GM21717 (cell line): ENCODE results near the gene ST3GAL2.

Experiments used
- ATAC-seq: cut with Tn5 transposase; IDR thresholded peaks from one replicate; pipeline ENCODE4 v1.9.1; 2021; ENCODE audit warnings: mild to moderate bottlenecking, moderate library complexity; ENCODE audit not compliant: unreplicated experiment

ST3GAL2 gene

GRCh38 chr16:70438969-70439862 is at the start of gene ST3GAL2:
ST3GAL2 (minus strand) TSS chr16:70439100; CDS start chr16:70398530, 40,570 bp downstream.
- ATAC-seq = peak; percentile 79

- no peak for ATAC-seq
Measured at GRCh38 chr16:70484867-70485266, 46.0 kb upstream of the ST3GAL2 start.

GRCh38 chr16:70483426-70483825 is 44.5 kb upstream of the ST3GAL2 start:
- no peak for ATAC-seq

GRCh38 chr16:70482624-70483023 is 43.7 kb upstream of the ST3GAL2 start:
- ATAC-seq = no peak

GRCh38 chr16:70481929-70482536 is 43.1 kb upstream of the ST3GAL2 start:
- no peak for ATAC-seq

- no peak for ATAC-seq
Measured at GRCh38 chr16:70480127-70481105, 41.5 kb upstream of the ST3GAL2 start.

GRCh38 chr16:70478912-70479341 is 40.0 kb upstream of the ST3GAL2 start:
- ATAC-seq = no peak

GRCh38 chr16:70478169-70478568 is 39.3 kb upstream of the ST3GAL2 start:
- ATAC-seq = no peak

- ATAC-seq = peak; percentile 77
Measured at GRCh38 chr16:70476272-70477020, 37.5 kb upstream of the ST3GAL2 start.

- no peak for ATAC-seq
Measured at GRCh38 chr16:70475054-70475871, 36.4 kb upstream of the ST3GAL2 start.

- no peak for ATAC-seq
Measured at GRCh38 chr16:70474320-70475053, 35.6 kb upstream of the ST3GAL2 start.

GRCh38 chr16:70473446-70474319 is 34.8 kb upstream of the ST3GAL2 start:
- ATAC-seq = no peak

GRCh38 chr16:70472786-70473433 is 34.0 kb upstream of the ST3GAL2 start:
- ATAC-seq = no peak

- ATAC-seq = no peak
Measured at GRCh38 chr16:70470927-70471341, 32.0 kb upstream of the ST3GAL2 start.

GRCh38 chr16:70470141-70470926 is 31.4 kb upstream of the ST3GAL2 start:
- ATAC-seq = no peak

- no peak for ATAC-seq
Measured at GRCh38 chr16:70468776-70469525, 30.1 kb upstream of the ST3GAL2 start.
